HL-60/S4 treated with phorbol 12-myristate 13-acetate at 8.2 ng/mL for 4 days and 3 days (cell line): ENCODE data around the gene FXYD3.
"Not testable (repeated sequence)": the region's sequence is repeated elsewhere in the genome, so short reads cannot be mapped to it uniquely, and the experiment has no call there.

Experiments
- in situ Hi-C: fragments of 300-500 bp; cut with MboI; formaldehyde crosslinking; loops from 2 replicates; pipeline ENCODE4 v1.15.0; 2022; ENCODE audit warnings: low sequenced_read_pairs

Gene FXYD3

DNA sequence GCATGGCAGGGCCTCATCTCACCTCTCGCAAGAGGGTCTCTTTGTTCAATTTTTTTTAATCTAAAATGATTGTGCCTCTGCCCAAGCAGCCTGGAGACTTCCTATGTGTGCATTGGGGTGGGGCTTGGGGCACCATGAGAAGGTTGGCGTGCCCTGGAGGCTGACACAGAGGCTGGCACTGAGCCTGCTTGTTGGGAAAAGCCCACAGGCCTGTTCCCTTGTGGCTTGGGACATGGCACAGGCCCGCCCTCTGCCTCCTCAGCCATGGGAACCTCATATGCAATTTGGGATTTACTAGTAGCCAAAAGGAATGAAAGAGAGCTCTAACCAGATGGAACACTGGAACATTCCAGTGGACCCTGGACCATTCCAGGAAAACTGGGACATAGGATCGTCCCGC is 8.0 kb downstream of the FXYD3 start:
- in situ Hi-C loops: no loop called here

DNA sequence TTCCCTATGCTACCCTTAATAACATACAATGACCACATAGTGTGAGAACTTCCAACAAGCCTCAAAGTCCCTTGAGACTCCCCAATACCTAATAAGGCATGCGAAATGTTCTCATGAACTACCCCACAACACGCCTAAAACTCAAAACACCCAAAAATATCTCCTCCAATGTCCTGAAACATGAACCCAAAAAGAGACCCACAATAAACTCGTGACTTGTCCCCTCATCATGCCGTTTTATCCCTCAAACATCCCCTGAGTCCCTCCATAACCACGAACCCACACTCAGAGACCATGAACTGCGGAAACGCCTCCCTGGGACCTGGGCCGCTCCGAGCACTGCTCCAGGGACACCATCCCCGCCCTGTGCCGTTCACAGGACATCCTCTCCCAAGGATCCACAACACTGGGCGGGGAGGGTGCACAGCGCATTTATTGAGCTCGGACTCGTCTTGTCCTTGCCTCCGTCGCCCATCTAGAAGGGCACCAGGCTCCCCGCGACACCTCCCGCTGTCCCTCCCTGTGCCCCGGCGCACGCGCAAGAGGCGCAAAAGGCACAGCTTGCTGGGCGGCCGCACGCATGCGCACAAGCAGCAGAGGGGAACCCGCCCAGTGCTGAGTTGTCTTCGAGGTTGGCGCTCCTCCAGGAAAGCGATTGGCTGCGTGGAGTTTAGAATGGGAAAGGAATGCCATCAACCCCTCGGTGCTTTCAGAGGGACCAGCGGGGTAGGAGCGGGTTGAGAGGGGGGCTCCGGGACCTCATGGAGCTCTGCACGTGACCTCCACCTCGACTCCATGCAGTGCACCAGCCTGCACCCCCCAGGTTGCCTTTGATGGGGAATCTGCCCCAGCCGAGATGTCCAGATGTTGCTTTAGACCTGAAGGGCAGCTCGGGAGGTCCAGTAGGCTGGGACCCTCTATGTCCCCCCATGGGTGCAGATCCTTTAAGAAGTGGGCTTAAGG is 8.8 kb downstream of the FXYD3 start:
- in situ Hi-C loops: no loop called here

DNA sequence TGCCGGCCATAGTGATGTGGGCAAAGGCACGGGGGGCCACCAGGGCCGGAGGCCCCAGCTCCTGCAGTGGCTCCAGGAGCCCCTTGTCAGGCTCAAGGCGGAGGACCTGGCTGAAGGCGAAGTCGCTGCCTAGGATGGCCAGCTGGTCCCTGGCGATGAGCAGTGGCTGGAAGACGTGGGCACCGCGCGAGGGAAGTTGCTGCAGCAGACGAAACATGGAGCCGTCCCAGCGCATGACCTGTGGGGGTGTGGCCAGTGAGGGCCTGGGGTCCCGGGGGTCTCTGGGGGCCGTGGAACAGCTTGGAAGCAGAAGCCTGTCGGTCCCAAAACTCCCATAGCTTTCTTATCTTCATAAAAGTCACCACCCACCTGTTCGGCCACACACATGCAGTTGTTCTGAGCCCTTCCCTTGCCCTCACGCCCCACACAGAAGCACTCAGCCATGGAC is 9.7 kb downstream of the FXYD3 start:
- in situ Hi-C loops: no loop called here

DNA sequence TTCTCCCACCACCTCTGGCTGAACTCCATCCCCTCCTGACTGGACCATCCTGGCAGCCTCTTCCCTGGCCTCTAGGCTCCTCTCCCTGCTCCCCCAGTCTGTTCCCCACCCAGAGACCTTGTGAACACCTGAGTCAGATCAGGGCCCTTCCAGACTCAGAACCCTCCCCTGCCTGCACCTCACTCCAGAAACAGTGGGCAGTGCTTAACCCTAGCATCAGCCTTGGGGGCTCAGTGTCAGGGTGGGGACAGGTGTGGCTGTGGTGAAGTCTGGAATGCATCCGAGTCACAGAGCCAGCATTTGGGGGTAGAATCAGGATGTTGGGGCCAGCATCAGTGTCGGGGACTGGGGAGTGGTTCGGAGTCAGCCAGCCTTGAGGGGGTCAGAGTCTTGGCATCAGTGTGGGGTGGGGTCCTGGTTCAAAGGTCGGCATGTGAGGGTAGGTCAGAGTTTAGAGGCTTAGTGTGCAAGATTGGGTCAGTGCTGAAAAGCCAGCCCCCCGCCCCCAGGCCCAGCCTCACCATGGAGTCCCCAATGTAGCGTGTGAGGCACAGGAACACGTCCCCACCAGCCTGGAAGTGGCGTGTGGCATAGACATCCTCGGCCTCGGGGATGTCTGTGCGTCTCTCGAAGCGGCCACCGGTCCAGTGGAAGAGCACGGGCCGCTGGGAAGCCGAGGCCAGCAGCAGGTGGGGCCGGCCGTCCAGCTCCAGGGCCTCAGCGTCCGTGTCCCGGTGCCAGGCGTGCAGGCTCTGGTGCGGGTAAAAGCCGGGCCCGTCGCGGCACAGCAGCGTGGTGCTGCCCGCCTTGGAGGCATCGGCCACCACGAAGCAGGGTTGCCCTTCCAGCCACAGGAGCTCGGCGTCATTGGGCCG is 10.4 kb downstream of the FXYD3 start:
- in situ Hi-C loops: no loop called here

DNA sequence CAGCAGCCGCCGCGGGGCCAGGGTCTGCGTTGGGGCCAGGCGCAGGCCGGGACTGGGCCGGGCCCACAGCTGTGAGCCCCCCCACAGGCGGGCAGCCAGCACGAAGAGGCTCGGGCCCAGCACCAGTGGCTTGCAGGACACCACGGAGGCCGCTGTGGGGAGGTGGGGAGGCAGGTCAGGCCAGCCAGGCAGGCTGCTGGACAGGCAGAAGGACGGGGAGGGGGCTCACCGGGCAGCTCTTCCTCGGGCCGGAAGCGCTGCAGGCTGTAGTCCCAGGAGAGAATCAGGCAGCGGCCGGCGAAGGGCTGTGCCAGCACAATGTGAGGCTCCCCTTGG is 11.0 kb downstream of the FXYD3 start:
- in situ Hi-C loops: no loop called here

DNA sequence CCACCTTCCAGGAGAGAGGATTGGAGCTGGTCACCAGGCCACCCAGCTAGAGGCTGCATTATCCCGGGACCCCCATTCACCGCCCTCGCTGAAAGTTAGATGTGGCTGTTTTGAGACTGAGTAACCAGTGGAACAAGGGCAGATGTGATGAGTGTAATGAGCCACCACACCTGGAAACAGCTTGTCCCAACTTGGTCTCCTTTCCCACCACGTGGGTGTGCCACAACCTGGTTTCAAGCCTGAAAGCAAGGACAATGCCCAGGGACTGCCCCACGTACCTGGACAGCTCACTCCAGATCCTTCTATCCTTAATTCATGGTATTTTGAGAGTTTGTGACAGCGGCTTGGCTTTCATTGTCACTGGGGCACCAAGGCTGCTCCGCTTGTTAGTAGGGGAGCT is 12.2 kb downstream of the FXYD3 start:
- in situ Hi-C loops: no loop called here

DNA sequence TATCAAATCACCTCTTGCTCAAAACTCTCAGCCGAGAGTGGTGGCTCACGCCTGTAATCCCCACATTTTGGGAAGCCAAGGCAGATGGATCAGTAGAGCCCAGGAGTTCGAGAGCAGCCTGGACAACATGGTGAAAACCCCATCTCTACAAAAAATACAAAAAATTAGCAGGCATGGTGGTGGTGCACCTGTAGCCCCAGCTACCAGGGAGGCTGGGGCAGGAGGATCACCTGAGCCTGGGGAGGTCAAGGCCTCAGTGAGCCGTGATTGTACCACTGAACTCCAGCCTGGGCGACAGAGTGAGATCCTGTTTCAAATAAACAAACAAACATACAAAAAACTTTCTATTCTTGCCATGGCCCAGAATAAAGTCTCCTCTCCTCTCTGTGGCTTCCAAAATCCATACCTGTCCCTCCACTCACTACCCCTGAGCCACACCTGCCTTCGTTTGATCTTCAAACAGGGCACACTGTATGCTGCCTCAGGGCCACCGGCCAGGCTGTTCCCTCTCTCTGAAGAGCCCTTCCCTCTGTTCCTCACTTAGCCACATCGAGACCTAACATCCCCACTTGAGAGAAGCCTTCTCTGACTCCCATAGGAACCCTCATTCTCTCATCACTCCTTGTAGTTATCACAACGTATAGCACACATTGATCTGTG is 12.9 kb downstream of the FXYD3 start:
- in situ Hi-C loops: no loop called here

DNA sequence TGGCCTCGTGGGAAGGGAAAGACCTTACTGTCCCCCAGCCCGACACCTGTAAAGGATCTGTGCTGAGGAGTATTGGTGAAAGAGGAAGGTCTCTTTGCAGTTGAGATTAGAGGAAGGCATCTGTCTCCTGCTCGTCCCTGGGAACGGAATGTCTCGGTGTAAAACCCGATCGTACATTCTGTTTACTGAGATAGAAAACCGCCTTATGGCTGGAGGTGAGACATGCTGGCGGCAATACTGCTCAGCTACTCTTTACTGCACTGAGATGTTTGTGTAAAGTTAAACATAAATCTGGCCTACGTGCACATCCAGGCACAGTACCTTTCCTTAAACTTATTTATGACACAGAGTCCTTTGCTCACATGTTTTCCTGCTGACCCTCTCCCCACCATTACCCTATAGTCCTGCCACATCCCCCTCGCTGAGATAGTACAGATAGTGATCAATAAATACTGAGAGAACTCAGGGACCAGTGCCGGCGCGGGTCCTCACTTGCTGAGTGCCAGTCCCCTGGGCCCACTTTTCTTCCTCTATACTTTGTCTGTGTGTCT is 14.2 kb downstream of the FXYD3 start:
- in situ Hi-C loops: not testable (repeated sequence)

DNA sequence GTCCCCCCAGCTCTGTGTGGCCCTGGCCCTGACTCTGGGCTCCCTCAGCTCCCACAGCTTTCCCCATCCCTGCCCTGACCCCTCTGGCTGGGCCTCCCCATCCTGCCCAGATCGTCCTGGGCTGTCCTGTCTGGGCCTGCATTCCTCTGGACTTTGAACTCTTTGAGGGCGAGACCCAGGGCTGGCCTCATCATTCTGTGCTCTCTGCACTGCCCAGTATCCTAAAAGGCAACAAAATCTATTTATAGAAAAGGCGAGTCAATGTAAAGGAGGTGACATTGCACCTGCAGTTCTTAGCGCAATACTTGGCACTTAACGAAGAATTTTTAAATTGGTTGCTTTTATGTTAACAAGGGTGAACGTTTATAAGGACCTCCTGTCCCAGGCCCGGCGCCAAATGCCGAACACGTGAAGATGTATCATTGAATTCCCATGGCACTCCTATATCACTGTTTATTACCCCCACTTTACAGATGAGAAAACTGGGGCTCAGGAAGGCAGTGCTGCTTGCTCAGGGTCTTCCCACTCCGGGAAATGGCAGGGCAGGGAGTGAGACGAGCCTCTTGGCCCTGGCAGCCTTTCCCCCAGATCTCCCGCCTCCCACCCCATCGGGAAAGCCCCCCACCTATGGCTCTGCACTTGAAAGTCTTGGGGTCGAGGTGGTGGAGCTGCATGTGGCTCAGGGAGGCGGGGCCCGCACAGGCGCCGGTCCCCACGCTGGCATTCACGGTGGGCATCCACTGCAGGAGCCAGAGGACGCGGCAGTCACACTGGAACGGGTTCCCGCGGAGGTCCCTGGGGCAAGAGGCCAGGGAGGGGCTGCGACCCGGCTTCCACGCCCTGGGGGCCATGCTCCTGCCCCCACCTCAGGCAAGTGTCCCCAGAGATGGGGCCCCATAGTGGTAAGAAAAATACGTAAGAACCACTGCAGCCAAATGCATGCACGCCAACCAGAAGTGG is 15.4 kb downstream of the FXYD3 start:
- in situ Hi-C loops: no loop called here

DNA sequence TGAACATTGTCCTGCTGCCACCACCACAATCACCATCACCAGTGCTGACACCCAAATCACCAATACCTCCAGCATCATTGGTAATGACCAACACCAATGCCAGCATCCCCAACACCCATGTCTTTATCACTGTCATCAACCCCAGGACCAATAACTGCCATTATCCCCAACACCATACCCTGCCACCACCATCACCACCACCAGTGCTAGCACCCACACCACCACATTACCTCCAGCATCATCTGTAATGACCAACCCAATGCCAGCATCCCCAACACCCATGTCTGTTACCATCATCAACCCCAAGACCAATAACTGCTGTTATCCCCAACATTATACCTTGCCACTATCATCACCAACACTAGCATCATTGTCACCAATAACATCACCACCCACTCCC is 16.6 kb downstream of the FXYD3 start:
- in situ Hi-C loops: no loop called here

DNA sequence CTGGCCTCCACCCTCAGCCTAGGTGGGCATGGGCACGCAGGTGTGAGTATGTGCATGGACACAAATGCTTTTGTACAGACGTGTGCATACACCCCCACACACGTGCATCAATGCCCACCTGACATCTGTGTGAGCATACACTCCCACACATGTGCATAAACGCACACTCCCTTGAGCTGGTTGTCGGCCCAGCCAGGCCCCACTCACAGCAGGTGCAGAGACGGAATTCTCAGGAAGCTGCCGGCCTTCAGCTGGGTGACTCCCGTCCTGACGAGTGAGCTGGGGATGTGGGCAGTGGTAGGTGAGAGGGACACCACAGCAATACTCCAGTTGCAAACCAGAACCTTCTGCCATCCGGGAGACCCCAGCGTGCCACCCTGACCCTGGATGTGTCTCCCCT is 18.2 kb downstream of the FXYD3 start:
- in situ Hi-C loops: no loop called here

DNA sequence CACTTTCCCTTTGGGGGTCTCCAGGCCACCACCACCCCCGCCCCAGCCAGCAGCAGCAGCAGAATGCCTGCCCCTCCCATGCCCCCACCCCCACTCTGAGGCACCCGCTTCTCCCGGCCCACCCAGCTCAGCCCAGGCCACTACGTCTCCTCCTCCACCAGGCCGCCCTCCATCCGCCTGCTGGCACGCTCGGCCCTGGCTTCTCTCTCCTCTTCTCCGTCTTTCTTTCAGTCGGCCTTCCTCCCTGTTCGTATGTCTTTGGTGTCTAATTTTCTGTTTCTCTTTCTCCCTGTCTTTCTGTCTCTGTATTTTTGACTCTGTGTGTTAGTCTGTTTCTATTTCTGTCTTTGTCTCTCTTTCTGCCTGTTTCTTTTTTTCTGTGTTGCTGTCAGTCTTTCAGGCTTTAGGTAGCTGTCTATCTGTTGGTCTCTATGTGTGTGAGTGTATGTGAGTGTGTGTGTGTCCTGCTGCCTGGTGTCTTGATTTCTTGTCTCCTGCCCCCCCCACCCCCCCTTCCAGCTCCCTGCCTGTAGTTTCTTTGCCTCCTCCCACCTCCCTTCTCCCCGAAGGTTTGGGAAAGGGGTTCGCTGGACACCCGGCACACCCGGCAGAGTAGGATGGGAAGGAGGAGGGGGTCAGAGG is 19.1 kb downstream of the FXYD3 start, which contains the start of gene LGI4:
Gene LGI4 (minus strand): TSS at position 459 of the 642 bp plus-strand sequence. CDS start 379 bp downstream, at position 80.
- in situ Hi-C loops: no loop called here

DNA sequence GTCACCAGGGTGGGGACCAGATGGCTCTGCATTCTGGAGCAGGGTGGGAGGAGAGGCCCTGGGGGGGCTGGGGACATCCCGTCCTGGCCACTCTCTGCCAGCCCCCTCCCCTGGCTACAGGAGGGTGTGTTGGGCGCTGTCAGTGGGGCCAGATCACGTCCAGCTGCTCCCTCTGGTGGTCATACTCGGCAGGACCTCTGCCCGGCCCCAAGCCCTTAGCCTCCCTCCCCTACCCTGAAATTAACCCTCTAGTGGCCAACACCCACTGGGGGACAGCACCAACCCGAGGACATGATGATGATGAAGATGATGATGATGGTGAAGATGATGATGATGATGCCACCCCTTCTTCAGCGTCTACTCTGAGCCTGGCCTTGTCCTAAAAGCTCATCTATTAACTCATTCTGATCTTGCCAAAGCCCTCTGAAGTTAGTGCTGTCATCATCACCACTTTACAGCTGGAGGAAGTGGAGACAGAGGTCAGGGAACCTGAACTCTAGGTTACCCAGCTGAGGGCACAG is 19.8 kb downstream of the FXYD3 start:
- in situ Hi-C loops: no loop called here

DNA sequence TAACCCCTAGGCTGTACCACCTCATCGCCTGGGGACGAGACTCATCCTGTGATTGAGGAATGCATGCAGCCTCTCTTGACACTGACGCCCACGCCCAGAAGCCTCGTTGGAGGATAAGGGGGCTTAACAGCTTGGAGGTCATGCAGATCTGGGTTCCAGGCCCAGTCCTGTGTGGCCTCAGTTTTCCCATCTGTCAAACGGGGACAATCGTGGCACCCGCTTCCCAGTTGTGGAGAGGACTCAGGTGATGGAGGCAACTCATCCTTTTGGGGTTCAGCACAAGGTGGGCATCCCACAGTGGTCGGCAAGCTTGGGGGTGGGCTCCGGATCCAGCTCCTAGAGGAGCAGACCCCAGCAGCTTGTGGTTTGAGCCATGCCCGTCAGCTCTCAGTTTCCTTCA is 20.6 kb downstream of the FXYD3 start:
- in situ Hi-C loops: no loop called here

DNA sequence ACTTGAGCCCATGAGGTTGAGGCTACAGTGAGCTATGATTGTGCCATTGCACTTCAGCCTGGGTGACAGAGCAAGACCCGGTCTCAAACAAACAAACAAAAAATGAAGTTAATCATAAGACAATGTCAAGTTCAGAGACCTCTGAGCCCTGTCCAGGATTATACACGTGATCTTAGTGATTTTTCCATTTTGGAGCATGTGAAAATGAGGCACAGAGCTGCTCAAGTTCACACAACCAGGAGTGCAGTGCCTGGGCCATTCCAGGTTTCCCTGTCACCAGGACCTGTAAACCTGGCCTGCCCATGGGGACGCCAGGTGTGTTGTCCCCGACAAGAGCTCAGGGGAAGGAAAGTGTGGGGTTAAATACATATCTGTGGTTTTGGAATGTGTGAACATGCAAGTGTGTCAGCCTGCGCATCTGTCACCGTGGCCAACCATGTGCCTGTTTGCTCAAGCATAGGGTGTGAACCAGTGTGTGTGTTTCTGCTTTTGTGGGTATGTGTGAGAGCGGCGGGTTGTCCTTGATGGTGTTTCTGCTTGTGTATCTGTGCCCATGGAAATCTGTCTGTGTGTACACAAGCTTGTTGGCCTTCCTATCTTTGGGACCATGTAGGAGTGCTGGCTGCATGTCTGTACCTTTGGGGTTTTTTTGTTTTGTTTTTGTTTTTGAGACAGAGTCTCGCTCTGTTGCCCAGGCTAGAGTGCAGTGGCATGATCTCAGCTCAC is 21.5 kb downstream of the FXYD3 start:
- in situ Hi-C loops: no loop called here

DNA sequence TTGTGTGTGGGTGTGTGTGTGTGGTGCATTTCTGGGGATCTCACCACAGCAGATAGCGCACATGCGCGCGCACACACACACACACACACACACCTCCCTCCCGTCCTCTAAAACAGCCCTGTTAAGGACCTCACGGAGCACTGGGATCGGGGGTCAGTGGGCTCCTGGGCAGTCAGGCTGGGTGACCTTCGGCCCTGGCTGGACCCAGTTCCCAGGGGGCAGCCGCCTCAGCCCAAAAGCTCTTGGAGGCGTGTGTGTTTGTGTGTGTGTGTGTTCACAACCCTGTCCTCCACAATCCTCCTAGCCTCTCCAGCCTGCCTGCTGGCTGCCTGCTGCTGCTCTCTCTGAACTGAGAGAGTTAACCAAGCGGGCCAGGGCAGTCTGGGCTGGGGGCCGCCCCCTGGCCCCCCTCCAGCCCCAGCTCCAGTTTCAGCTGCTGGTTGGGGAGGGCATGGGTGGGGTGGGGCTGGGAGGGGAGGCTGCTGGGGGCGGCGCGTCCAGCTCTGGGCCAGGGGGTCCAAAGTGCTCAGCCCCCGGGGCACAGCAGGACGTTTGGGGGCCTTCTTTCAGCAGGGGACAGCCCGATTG is 22.8 kb downstream of the FXYD3 start, which contains the start of gene FXYD1:
Gene FXYD1 (plus strand): TSS at position 520 of the 588 bp plus-strand sequence. CDS start 1,256 bp downstream, outside the sequence.
- in situ Hi-C loops: no loop called here

DNA sequence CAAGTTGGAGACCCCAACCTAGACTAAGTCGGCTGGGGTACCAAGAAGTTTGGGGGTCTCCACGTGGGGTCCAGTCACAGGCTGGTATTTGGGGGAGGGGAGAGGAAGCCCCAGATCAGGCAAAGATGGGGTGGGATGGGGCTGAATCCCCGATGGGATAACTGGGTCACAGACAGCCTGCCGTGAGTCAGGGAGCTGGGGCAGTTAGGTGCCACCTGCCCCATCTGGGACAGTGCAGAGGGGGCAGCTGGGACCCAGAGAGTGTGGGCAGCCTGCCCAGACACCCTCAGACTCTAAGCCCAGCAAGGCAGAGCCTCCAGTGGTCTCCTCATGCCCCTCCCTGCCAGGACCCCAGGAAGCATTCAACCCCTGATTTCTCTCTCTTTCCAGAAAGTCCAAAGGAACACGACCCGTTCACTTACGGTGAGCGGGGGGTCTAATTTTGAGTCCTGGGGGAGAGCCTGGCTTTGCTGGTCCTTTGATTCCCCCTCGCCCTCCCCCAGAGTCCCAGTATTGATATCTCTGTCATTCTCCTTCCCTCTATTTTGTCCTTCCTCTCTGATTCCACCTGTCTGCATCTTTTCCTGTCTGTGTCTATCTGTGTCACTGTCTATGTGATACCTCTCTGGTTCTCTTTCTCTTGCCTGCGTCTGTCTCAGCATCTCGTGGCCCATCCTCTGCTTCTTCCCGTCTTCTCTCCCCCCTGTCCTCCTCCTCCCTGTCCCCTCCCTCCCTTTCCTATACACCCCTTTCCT is 24.8 kb downstream of the FXYD3 start:
- in situ Hi-C loops: no loop called here
